H1 (cell line): ENCODE measurements around the gene TSPAN5. TPM values are rescaled to one million over a fixed set of nuclear protein-coding genes. Genes with fewer than 3 reads are reported as not detected.

Experiments
- ASH2L ChIP-seq: fragments of 200-600, 300-600 bp; sonication (generic); IDR thresholded peaks from one replicate; pipeline ENCODE4 v1.7.1; 2017; ENCODE audit warnings: low read length
- BACH1 ChIP-seq: IDR thresholded peaks from 2 replicates; pipeline ENCODE4 v1.6.1; 2012; ENCODE audit warnings: low read length, improper control_type of control experiment
- BRCA1 ChIP-seq: IDR thresholded peaks from 2 replicates; pipeline ENCODE4 v1.6.1; 2012; ENCODE audit warnings: low read depth, low read length, improper control_type of control experiment
- EGR1 ChIP-seq: IDR thresholded peaks from 2 replicates; pipeline ENCODE4 v1.6.1; 2011; ENCODE audit warnings: low read depth, low read length, borderline replicate concordance
- HDAC2 ChIP-seq, 2 experiments: fragments of 300-600 bp in 1 of 2; sonication (generic) in 1 of 2; IDR thresholded peaks; 2 replicates each; pipeline ENCODE4 v1.6.1; 2011 to 2012; ENCODE audit warnings: low read depth in 2 of 2, low read length in 2 of 2, mild to moderate bottlenecking in 2 of 2, moderate library complexity in 2 of 2, borderline replicate concordance in 1 of 2, inconsistent platforms in 1 of 2
- SIRT6 ChIP-seq: IDR thresholded peaks from one replicate; pipeline ENCODE4 v1.7.1; 2012; ENCODE audit warnings: low read length, inconsistent platforms
- SP1 ChIP-seq: IDR thresholded peaks from 2 replicates; pipeline ENCODE4 v1.6.1; 2011; ENCODE audit warnings: low read depth, low read length
- SP2 ChIP-seq: IDR thresholded peaks from 2 replicates; pipeline ENCODE4 v1.6.1; 2012; ENCODE audit warnings: mild to moderate bottlenecking, low read length, inconsistent platforms
- TCF12 ChIP-seq: IDR thresholded peaks from 2 replicates; pipeline ENCODE4 v1.6.1; 2011; ENCODE audit warnings: low read depth, mild to moderate bottlenecking, low read length
- polyA plus RNA-seq, 7 experiments: library from polyadenylated mRNA; depleted of rRNA in 3 of 7; stranded (reverse) in 5 of 7; unstranded in 2 of 7; fragments of >200 nt in 5 of 7; fragments of 200-250 nt in 2 of 7; gene quantifications; 1 replicate in 5 of 7; 2 replicates in 1 of 7; 4 replicates in 1 of 7; pipeline versions ENCODE4 v1.2.1 to v1.2.3, GENCODE V29; 2011 to 2013; ENCODE audit warnings: missing spikeins in 2 of 7, mixed read lengths in 2 of 7
- total RNA-seq: library from RNA; stranded (reverse); fragmentation: NEBNext Ultra II Directional; extraction: Animal tissue kit (Norgen Biotek cat#: 25700); gene quantifications from 2 replicates; pipeline ENCODE4 v1.2.1, GENCODE V29; 2021

Gene TSPAN5
- total and polyA plus RNA-seq, 2 of the 8 experiments (the other 6 are each of a cell fraction or from before 2014, with no cell fraction given): 17.6 to 21.2 TPM

GRCh38 chr4:98661371-98662054, 3.1 kb upstream of the TSPAN5 start (continued):
- TF ChIP-seq HDAC2 (IDR thresholded peaks at IDR 0.05; ENCODE audit: borderline replicate concordance in 1 of 2, low read depth in 2 of 2, low read length in 2 of 2): no peak
- TF ChIP-seq SP2: no peak
- TF ChIP-seq BACH1: no peak
- no peak for TF ChIP-seq EGR1
- no peak for TF ChIP-seq BRCA1
- no peak for TF ChIP-seq SP1
- TF ChIP-seq SIRT6: no peak
- no peak for TF ChIP-seq ASH2L
- TF ChIP-seq TCF12: no peak
